KMS-11 (cell line): ENCODE data around the gene OSCP1.

Source experiments
- H2AFZ ChIP-seq: fragments of 200-600 bp; sonication (generic); 2 replicates; pipeline ENCODE4 v1.6.1; 2016; ENCODE audit warnings: antibody characterized with exemption, mixed run types, low read depth
- H3K27ac ChIP-seq: fragments of 200-600 bp; sonication (generic); 2 replicates; pipeline ENCODE4 v1.6.1; 2016; ENCODE audit warnings: mild to moderate bottlenecking, mixed run types
- H3K27me3 ChIP-seq: fragments of 200-600 bp; sonication (generic); 2 replicates; pipeline ENCODE4 v1.6.1; 2017; ENCODE audit warnings: mild to moderate bottlenecking, low read depth, mixed run types, moderate library complexity; ENCODE audit not compliant: insufficient read depth
- H3K36me3 ChIP-seq: fragments of 200-600 bp; sonication (generic); 2 replicates; pipeline ENCODE4 v1.6.1; 2017; ENCODE audit warnings: mild to moderate bottlenecking, mixed run types; ENCODE audit not compliant: insufficient read depth
- H3K4me1 ChIP-seq: fragments of 200-600 bp; sonication (generic); 2 replicates; pipeline ENCODE4 v1.6.1; 2016; ENCODE audit warnings: mild to moderate bottlenecking, low read depth, mixed run types; ENCODE audit not compliant: poor library complexity, severe bottlenecking
- H3K4me2 ChIP-seq: fragments of 200-600 bp; sonication (generic); 2 replicates; pipeline ENCODE4 v1.7.0; 2016; ENCODE audit warnings: mild to moderate bottlenecking, mixed run types
- H3K4me3 ChIP-seq: fragments of 200-600 bp; sonication (generic); IDR thresholded peaks from 2 replicates; pipeline ENCODE4 v1.6.1; 2017; ENCODE audit warnings: low read depth, low read length, mixed read lengths; ENCODE audit not compliant: insufficient read depth
- H3K79me2 ChIP-seq: fragments of 200-600 bp; sonication (generic); 2 replicates; pipeline ENCODE4 v1.6.1; 2016; ENCODE audit warnings: low read depth, mixed run types; ENCODE audit not compliant: insufficient read depth
- H3K9ac ChIP-seq: fragments of 200-600 bp; sonication (generic); 2 replicates; pipeline ENCODE4 v1.6.1; 2016; ENCODE audit warnings: mild to moderate bottlenecking, mixed run types
- H4K20me1 ChIP-seq: fragments of 200-600 bp; sonication (generic); 2 replicates; pipeline ENCODE4 v1.6.1; 2016; ENCODE audit warnings: mild to moderate bottlenecking, mixed run types; ENCODE audit not compliant: insufficient read depth
- TF ChIP-seq, protein P1 (sequence below): fragments of 200-600 bp; sonication (generic); conservative IDR thresholded peaks from 2 replicates; pipeline ENCODE4 v1.6.1; 2017; ENCODE audit warnings: low read depth, mild to moderate bottlenecking, antibody characterized with exemption, low read length, moderate library complexity, mixed read lengths

Gene OSCP1

DNA sequence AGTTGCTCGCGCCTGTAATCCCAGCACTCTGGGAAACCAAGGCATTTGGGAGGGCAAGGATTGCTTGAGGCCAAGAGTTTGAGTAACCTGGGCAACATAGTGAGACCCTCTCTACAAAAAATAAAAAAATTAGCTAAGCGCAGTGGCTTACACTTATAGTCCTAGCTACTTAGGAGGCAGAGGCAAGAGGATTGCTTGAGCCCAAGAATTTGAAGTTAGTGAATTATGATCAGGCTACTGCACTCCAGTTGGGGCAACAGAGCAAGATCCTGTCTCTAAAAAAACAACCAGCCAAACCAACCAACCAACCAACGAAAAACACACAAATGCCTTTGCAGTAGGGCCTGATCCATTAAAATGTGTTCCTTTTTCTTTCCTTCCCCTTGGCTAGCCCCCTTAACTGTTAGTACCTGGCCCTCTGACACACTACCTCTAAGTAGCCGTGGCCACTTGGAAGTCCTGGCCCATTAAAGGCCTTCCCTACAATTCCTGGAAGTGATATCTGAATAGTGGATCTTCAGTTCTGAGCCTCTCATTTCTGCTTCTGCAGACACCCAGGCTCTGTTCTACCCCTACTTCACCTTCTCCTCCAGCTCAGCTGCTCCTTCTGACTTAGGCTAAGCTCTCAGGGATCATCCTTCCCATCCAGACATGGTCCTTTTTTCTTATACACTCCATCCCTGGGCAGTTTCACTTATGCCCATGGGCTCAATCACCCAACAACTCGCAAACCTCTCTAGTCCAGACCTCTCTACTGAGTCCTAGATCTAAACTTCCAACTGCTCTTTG is 3.5 kb upstream of the OSCP1 start:
- H3K4me1 ChIP-seq, result peaks cover 3% of the 10 kb centered on the region
- TF ChIP-seq, protein P1, sequence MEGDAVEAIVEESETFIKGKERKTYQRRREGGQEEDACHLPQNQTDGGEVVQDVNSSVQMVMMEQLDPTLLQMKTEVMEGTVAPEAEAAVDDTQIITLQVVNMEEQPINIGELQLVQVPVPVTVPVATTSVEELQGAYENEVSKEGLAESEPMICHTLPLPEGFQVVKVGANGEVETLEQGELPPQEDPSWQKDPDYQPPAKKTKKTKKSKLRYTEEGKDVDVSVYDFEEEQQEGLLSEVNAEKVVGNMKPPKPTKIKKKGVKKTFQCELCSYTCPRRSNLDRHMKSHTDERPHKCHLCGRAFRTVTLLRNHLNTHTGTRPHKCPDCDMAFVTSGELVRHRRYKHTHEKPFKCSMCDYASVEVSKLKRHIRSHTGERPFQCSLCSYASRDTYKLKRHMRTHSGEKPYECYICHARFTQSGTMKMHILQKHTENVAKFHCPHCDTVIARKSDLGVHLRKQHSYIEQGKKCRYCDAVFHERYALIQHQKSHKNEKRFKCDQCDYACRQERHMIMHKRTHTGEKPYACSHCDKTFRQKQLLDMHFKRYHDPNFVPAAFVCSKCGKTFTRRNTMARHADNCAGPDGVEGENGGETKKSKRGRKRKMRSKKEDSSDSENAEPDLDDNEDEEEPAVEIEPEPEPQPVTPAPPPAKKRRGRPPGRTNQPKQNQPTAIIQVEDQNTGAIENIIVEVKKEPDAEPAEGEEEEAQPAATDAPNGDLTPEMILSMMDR, result no peak
- no peaks in the 10 kb centered on the region for H3K27me3 ChIP-seq
- H3K9ac ChIP-seq, result no peak overlapping the region
- H3K4me2 ChIP-seq, result no peak overlapping the region
- no peaks in the 10 kb centered on the region for H4K20me1 ChIP-seq
- H3K4me3 ChIP-seq, result no peak overlapping the region
- H3K36me3 ChIP-seq, result no peaks in the 10 kb centered on the region
- H3K27ac ChIP-seq, result no peak overlapping the region
- no peak overlapping the region for H2AFZ ChIP-seq
- no peaks in the 10 kb centered on the region for H3K79me2 ChIP-seq

DNA sequence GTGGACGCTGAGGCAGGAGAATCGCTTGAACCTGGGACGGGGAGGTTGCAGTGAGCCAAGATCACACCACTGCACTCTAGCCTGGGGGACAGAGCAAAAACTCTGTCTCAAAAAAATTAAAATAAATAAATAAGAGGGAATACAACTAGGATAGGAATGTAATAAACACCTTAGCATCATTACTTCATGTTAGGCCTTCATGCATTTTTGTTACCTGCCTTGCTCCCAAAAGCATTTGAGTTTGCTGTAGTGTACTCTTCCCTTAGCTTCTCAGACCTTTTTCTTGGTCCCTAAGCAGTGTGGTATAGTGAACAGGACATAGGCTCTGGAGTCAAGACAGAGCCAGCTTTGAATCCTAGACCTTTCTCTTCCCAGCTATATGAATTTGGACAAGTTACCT is 2.8 kb upstream of the OSCP1 start:
- no peak overlapping the region for H2AFZ ChIP-seq
- no peak overlapping the region for H3K9ac ChIP-seq
- no peaks in the 10 kb centered on the region for H3K27me3 ChIP-seq
- H3K4me2 ChIP-seq, result no peak overlapping the region
- no peak overlapping the region for H3K4me3 ChIP-seq
- H4K20me1 ChIP-seq, result no peaks in the 10 kb centered on the region
- TF ChIP-seq, protein P1, result no peak
- no peak overlapping the region for H3K27ac ChIP-seq
- no peaks in the 10 kb centered on the region for H3K36me3 ChIP-seq
- no peaks in the 10 kb centered on the region for H3K79me2 ChIP-seq
- peaks cover 3% of the 10 kb centered on the region for H3K4me1 ChIP-seq

DNA sequence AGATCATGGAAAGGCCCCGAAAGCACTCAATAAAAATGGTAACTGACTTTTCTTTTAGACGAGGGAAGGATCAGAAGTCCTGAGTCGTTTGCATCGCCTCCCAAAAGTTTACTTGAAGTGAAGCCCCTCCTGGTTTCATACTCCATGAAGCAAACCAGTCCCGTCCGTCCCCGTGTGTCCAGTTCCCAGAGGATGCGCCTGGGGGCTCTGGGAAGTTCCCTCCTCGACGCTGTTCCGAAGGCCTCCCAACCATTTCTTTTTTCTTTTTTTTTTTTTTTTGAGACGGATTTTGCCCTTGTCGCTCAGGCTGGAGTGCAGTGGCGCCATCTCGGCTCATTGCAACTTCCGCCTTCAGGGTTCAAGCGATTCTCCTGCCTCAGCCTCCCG is 661 bp upstream of the OSCP1 start:
- H3K79me2 ChIP-seq, result no peaks in the 10 kb centered on the region
- peaks cover 3% of the 10 kb centered on the region for H3K4me1 ChIP-seq
- H2AFZ ChIP-seq, result peak overlapping the region; percentile 97
- H3K27ac ChIP-seq, result peak overlapping the region; percentile 50
- H3K4me2 ChIP-seq, result peak overlapping the region; percentile 57
- peak overlapping the region; percentile 54 for H3K9ac ChIP-seq
- TF ChIP-seq, protein P1, result no peak
- H3K36me3 ChIP-seq, result no peaks in the 10 kb centered on the region
- H3K27me3 ChIP-seq, result no peaks in the 10 kb centered on the region
- H3K4me3 ChIP-seq, result peak overlapping the region; percentile 13
- H4K20me1 ChIP-seq, result no peaks in the 10 kb centered on the region

DNA sequence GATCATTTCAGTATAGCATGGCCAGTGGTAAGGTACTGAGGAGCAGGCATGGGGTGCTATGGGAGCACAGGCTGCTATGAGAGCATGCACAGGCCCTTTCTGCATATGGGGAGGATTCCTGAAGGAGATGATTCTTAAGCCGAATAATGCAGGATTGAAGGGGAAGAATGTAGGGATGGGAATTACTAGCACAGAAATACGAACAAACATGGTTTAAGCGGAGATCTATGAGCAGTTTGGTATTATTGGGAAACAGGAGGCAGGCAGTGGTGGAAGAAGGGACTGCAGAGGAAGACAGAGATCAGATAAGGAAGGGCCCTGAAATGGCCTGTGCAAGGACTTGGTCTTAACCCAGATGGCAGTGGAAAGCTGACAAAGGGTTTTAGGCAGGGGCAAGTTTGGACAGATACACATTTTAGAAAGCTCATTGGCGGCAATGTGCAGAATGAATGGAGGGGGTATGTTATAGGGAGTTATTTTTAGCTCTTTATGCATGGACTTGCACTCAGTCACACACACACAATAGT is 1.7 kb downstream of the OSCP1 start:
- peaks cover 3% of the 10 kb centered on the region for H3K4me1 ChIP-seq
- no peaks in the 10 kb centered on the region for H3K79me2 ChIP-seq
- H3K27me3 ChIP-seq, result no peaks in the 10 kb centered on the region
- TF ChIP-seq, protein P1, result no peak
- no peak overlapping the region for H3K4me3 ChIP-seq
- no peaks in the 10 kb centered on the region for H3K36me3 ChIP-seq
- H3K9ac ChIP-seq, result no peak overlapping the region
- H3K27ac ChIP-seq, result no peak overlapping the region
- no peaks in the 10 kb centered on the region for H4K20me1 ChIP-seq
- no peak overlapping the region for H2AFZ ChIP-seq
- no peak overlapping the region for H3K4me2 ChIP-seq
